DMS153 treated with DMSO at 0.1 percent for 48 hours (cell line): ENCODE measurements around the gene IL1RAP.

Source experiments
- DNase-seq: peaks from one replicate; lab custom pipeline; 2025; ENCODE audit not compliant: unreplicated experiment; lab: John Stamatoyannopoulos, UW

IL1RAP gene

DNA sequence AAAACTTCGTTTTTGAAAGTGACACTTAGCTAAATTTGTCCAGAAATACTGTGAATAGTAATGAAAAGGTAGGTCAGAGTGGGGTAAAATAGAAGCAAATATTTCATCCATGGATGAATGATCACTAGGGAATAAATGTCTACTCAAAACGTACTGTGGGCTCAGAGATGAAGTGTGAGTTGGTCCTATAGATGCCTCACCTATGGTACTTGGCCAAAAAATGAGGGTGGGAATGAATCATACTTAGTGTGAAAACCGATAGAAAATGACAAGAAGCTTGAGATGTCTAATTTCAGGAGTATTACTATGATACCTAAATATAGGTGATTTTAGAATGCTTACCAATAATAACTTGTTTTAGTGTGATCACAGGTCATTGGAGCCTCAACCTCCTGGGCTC, 192.7 kb downstream of the IL1RAP start:
- DNase-seq, result no peak
